CD14-positive monocyte (primary cell): Measurements from ENCODE around the gene HBG2. TPM values are rescaled to one million over a fixed set of nuclear protein-coding genes. Genes with fewer than 3 reads are reported as not detected.
"Not testable (repeated sequence)": the region's sequence is repeated elsewhere in the genome, so short reads cannot be mapped to it uniquely, and the experiment has no call there.

Experiments used
- DNase-seq, 3 donors: peaks; one replicate each; pipeline ENCODE4 v3.0.0-alpha.2; 2011 to 2022
- H2AFZ ChIP-seq: 2 replicates; pipeline ENCODE4 v1.6.0; 2012; ENCODE audit warnings: mild to moderate bottlenecking, low read depth, low read length, inconsistent platforms; ENCODE audit not compliant: insufficient read depth, poor library complexity, severe bottlenecking
- H3K27ac ChIP-seq, 2 donors: 1 replicate in 1 of 2; 2 replicates in 1 of 2; pipeline ENCODE4 v1.5.1; 2012 to 2013; ENCODE audit warnings: low read length in 2 of 2, control low read depth in 1 of 2, inconsistent platforms in 1 of 2, low read depth in 1 of 2, mild to moderate bottlenecking in 1 of 2
- H3K27me3 ChIP-seq, 2 donors: one replicate each; pipeline versions ENCODE4 v1.6.0 to v1.6.1; 2011 to 2013; ENCODE audit warnings: low read length in 2 of 2; ENCODE audit not compliant: control insufficient read depth in 2 of 2, insufficient read depth in 2 of 2
- H3K36me3 ChIP-seq, 2 donors: replicated peaks in 1 of 2; 1 replicate in 1 of 2; 2 replicates in 1 of 2; pipeline versions ENCODE4 v1.5.1 to v1.6.1; 2012 to 2013; ENCODE audit warnings: low read length in 2 of 2, control low read depth in 1 of 2, inconsistent platforms in 1 of 2, mild to moderate bottlenecking in 1 of 2; ENCODE audit not compliant: insufficient read depth in 2 of 2, control insufficient read depth in 1 of 2
- H3K4me1 ChIP-seq, 2 donors: 1 replicate in 1 of 2; 2 replicates in 1 of 2; pipeline versions ENCODE4 v1.5.1 to v1.6.1; 2012 to 2013; ENCODE audit warnings: low read length in 2 of 2, control low read depth in 1 of 2, inconsistent platforms in 1 of 2, mild to moderate bottlenecking in 1 of 2, moderate library complexity in 1 of 2; ENCODE audit not compliant: insufficient read depth in 2 of 2, control insufficient read depth in 1 of 2
- H3K4me2 ChIP-seq: replicated peaks from 2 replicates; pipeline ENCODE3; 2012; ENCODE audit warnings: low read length, moderate library complexity, mild to moderate bottlenecking; ENCODE audit not compliant: poor library complexity, severe bottlenecking; ENCODE audit errors: extremely low read depth
- H3K4me3 ChIP-seq, 3 experiments: fragments of 200-600 bp in 1 of 3; sonication (generic) in 1 of 3; replicated peaks in 1 of 3; 1 replicate in 2 of 3; 2 replicates in 1 of 3; pipeline ENCODE4 v1.5.1; 2011 to 2013; ENCODE audit warnings: low read length in 3 of 3, mild to moderate bottlenecking in 3 of 3, control low read depth in 2 of 3, low read depth in 2 of 3, inconsistent platforms in 1 of 3, moderate library complexity in 1 of 3
- H3K79me2 ChIP-seq: 2 replicates; pipeline ENCODE4 v1.6.0; 2012; ENCODE audit warnings: mild to moderate bottlenecking, control low read depth, inconsistent platforms, low read length, moderate library complexity; ENCODE audit not compliant: insufficient read depth
- H3K9ac ChIP-seq: 2 replicates; pipeline ENCODE4 v1.6.0; 2017; ENCODE audit warnings: low read length, mild to moderate bottlenecking; ENCODE audit not compliant: insufficient read depth, poor library complexity, severe bottlenecking
- H3K9me3 ChIP-seq, 2 donors: replicated peaks in 1 of 2; 1 replicate in 1 of 2; 2 replicates in 1 of 2; pipeline versions ENCODE4 v1.5.1 to v1.6.1; 2012 to 2013; ENCODE audit warnings: low read length in 2 of 2, control low read depth in 1 of 2; ENCODE audit not compliant: control insufficient read depth in 1 of 2, insufficient read depth in 1 of 2
- H4K20me1 ChIP-seq: 2 replicates; pipeline ENCODE4 v1.6.0; 2012; ENCODE audit warnings: mild to moderate bottlenecking, low read length, control low read depth, moderate library complexity; ENCODE audit not compliant: insufficient read depth
- H3K27ac Mint-ChIP-seq, 7 donors: one replicate each; pipeline ENCODE4 v1.8.0; 2020; ENCODE audit warnings: mild to moderate bottlenecking in 7 of 7, mixed read lengths in 7 of 7, moderate library complexity in 6 of 7, inconsistent platforms in 2 of 7
- H3K27me3 Mint-ChIP-seq, 3 donors: one replicate each; pipeline ENCODE4 v1.8.0; 2021 to 2022; ENCODE audit warnings: low read depth in 3 of 3, mild to moderate bottlenecking in 3 of 3, mixed read lengths in 3 of 3, moderate library complexity in 3 of 3, inconsistent platforms in 1 of 3
- H3K36me3 Mint-ChIP-seq, 2 donors: one replicate each; pipeline ENCODE4 v1.8.0; 2020; ENCODE audit warnings: mixed read lengths in 2 of 2, inconsistent platforms in 1 of 2, mild to moderate bottlenecking in 1 of 2
- H3K4me1 Mint-ChIP-seq: one replicate; pipeline ENCODE4 v1.8.0; 2020; ENCODE audit warnings: mild to moderate bottlenecking, mixed read lengths
- H3K4me3 Mint-ChIP-seq, 2 donors: one replicate each; pipeline ENCODE4 v1.8.0; 2020; ENCODE audit warnings: mild to moderate bottlenecking in 2 of 2, mixed read lengths in 2 of 2, moderate library complexity in 1 of 2
- H3K9me3 Mint-ChIP-seq, 7 donors: one replicate each; pipeline ENCODE4 v1.8.0; 2020 to 2022; ENCODE audit warnings: mixed read lengths in 7 of 7, mild to moderate bottlenecking in 6 of 7, moderate library complexity in 6 of 7, inconsistent platforms in 2 of 7
- CTCF ChIP-seq: fragments of 200-600 bp; IDR thresholded peaks from one replicate; pipeline ENCODE4 v1.8.0; 2022; ENCODE audit warnings: antibody characterized with exemption, mild to moderate bottlenecking
- WGBS: methylation state at CpG from one replicate; pipeline ENCODE4 v1.1.5; 2013; ENCODE audit warnings: missing lambda C conversion rate; ENCODE audit not compliant: insufficient coverage; 5-methylcytosine and 5-hydroxymethylcytosine counted together
- intact Hi-C, 2 donors: fragments of 100-400 bp; cut with micrococcal nuclease; formaldehyde crosslinking; loops; one replicate each; pipeline versions ENCODE4 v1.15.0 to v1.15.1; 2023
- polyA minus RNA-seq: library from RNA; depleted of rRNA, polyadenylated mRNA; stranded (reverse); fragments of >200 nt; gene quantifications from 2 replicates; pipeline ENCODE4 v1.2.3, GENCODE V29; 2012
- polyA plus RNA-seq, 3 donors: library from polyadenylated mRNA; depleted of rRNA in 1 of 3; unstranded in 2 of 3; stranded (reverse) in 1 of 3; fragments of 300-500 nt in 2 of 3; fragments of >200 nt in 1 of 3; fragmentation: Illumina TruSeq in 2 of 3; gene quantifications; 1 replicate in 2 of 3; 2 replicates in 1 of 3; pipeline ENCODE4 v1.2.3, GENCODE V29; 2012 to 2021
- total RNA-seq, 12 experiments: library from RNA in 1 of 12; stranded (reverse) in 1 of 12; fragments of 120-200 nt in 1 of 12; gene quantifications; one replicate each; pipeline ENCODE4 v1.2.4 and lab custom pipeline; 2013 to 2026; ENCODE audit warnings: mixed read lengths in 6 of 12, inconsistent platforms in 1 of 12

The HBG2 gene
- 51.8 TPM for total RNA-seq (2013)
- polyA plus RNA-seq (1 to 10 TPM in 1 of 3 donors, not detected in 2; 5.1 TPM), polyA minus RNA-seq (19.8 and 54.6 TPM in 2 replicates), total RNA-seq (lab: John Stamatoyannopoulos, UW) (0 to 0.15 (median 0) reads per million in 11 experiments)

- H3K79me2 ChIP-seq, intact Hi-C loops, H3K27ac Mint-ChIP-seq, H3K27me3 ChIP-seq, H3K4me3 Mint-ChIP-seq, H3K36me3 Mint-ChIP-seq, H3K9ac ChIP-seq, H3K4me2 ChIP-seq, H3K4me3 ChIP-seq, H3K27ac ChIP-seq, H3K4me1 ChIP-seq, H3K27me3 Mint-ChIP-seq, H4K20me1 ChIP-seq, H3K36me3 ChIP-seq, H3K4me1 Mint-ChIP-seq, DNase-seq, H2AFZ ChIP-seq: not testable (repeated sequence)
- H3K9me3 Mint-ChIP-seq: peaks cover 0 to 11% (median 2%) of the 10 kb centered on the region in 7 donors
- peaks cover 0 to 13% of the 10 kb centered on the region in 2 donors for H3K9me3 ChIP-seq
- WGBS: no CpG with 5 or more reads among the region's 9 CpGs
Observed at GRCh38 chr11:5254646-5255413, at the start of gene HBG2. Gene HBG2 (minus strand): TSS chr11:5254781. CDS start chr11:5254728, 53 bp downstream.

DNA sequence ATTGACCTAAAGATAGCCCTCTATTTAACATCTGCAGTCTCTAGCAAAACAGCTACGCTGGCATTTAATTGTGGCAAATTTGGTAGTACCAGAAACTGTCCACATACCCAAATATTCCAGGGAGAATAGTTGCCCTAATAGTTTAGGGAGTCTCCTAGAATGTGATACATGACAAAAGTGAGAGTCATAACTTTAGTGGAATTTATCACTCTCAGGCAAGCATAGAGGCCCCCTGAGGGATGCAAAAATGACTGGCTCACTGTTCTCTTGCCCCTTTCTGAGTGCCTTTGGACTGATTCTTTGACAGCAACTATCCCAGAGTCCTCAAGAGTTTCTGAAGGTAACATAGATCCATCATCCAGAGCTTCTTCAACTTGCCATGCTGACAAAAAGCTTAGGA is 49.5 kb upstream of the HBG2 start:
- Histone ChIP-seq H3K27me3 (no peaks in the 10 kb centered on the region), H3K4me2 (no peak overlapping the region), H2AFZ (no peak overlapping the region), H4K20me1 (no peaks in the 10 kb centered on the region), H3K79me2 (no peaks in the 10 kb centered on the region), H3K27ac (no peak overlapping the region), H3K4me3 (no peak overlapping the region), H3K9me3 (no peaks in the 10 kb centered on the region), H3K36me3 (no peaks in the 10 kb centered on the region), H3K4me1 (no peaks in the 10 kb centered on the region), H3K9ac (no peak overlapping the region)
- no peak overlapping the region for H3K4me3 Mint-ChIP-seq
- no peak for TF ChIP-seq CTCF
- no peak for DNase-seq
- H3K9me3 Mint-ChIP-seq: peaks cover 0 to 6% (median 3%) of the 10 kb centered on the region in 7 donors
- intact Hi-C loops: no loop called here
- peaks cover 0 to 4% (median 0%) of the 10 kb centered on the region in 3 donors for H3K27me3 Mint-ChIP-seq
- no CpG with 5 or more reads among the region's 1 CpG for WGBS
- H3K4me1 Mint-ChIP-seq: no peaks in the 10 kb centered on the region
- no peak overlapping the region for H3K27ac Mint-ChIP-seq
- H3K36me3 Mint-ChIP-seq: no peaks in the 10 kb centered on the region
